ENCODE measurements around the gene TRMO.

The TRMO gene

GRCh38 chr9:97855486-97855875 lies 66.8 kb downstream of the TRMO start:
- H3K4me3 ChIP-seq (ENCODE audit: low read depth, low read length), result no peak overlapping the region
- DNase-seq (ENCODE audit: low read depth), result no peak
- no peak for TF ChIP-seq MYC (IDR thresholded peaks at IDR 0.05; ENCODE audit: low read depth, low read length)

GRCh38 chr9:97854696-97855485 lies 67.4 kb downstream of the TRMO start:
- no peak for DNase-seq (ENCODE audit: low read depth)
- TF ChIP-seq POLR2A (IDR thresholded peaks at IDR 0.05; ENCODE audit: extremely low read depth, insufficient read length) (no peak), CTCF (IDR thresholded peaks at IDR 0.05; ENCODE audit: low read depth, low read length) (no peak), MYC (IDR thresholded peaks at IDR 0.05; ENCODE audit: low read depth, low read length) (no peak), MAX (IDR thresholded peaks at IDR 0.05; ENCODE audit: low read depth, low read length) (no peak)
- H3K4me3 ChIP-seq (ENCODE audit: low read depth, low read length), result no peak overlapping the region
